NCI-H146 treated with DMSO at 0.1 percent for 48 hours (cell line): ENCODE measurements around the gene AFF2.

Experiments used
- DNase-seq: peaks from one replicate; lab custom pipeline; 2025; ENCODE audit not compliant: unreplicated experiment; lab: John Stamatoyannopoulos, UW

AFF2 gene

DNA sequence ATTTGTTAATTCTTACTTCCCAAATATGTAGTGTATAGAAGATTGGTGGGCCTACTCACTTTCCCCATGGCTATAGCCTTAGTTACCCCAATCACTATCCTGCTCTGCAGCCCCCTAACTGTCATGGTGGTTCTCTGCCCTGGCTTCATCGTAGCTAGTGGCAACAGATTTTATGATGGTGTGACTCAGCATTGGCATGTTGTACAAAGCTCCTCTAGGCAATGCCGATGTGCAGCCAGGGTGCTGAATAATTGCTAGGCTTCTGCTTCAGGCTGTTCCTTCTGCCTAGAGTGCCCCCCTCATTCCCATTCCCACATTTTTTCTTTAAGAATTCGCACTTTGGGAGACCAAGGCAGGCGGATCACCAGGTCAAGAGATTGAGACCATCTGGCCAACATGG lies 35.2 kb downstream of the AFF2 start:
- DNase-seq = no peak

- no peak for DNase-seq
Observed at GRCh38 chrX:148536961-148537360, 36.5 kb downstream of the AFF2 start.

GRCh38 chrX:148537556-148538182 lies 37.3 kb downstream of the AFF2 start:
- DNase-seq = no peak

DNA sequence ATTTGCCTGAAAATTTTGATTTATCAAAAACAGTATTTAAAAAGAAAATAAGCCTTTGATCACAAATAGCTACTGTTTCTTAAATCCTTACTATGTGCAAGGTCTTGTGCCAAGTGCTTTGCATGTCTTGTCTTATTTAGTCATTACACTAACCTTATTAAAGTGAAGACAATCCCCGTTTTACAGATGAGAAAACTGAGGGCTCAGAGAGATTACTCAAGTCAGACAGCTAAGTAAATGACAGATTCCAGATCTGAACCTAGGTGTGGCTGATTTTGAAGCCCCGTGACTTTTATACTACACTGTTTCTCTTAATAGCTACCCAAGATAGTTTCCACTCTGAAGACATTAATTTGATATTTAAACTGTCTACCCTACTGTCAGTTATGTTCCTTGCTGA lies 38.2 kb downstream of the AFF2 start:
- no peak for DNase-seq

GRCh38 chrX:148540114-148540513 lies 39.7 kb downstream of the AFF2 start:
- DNase-seq = no peak

DNA sequence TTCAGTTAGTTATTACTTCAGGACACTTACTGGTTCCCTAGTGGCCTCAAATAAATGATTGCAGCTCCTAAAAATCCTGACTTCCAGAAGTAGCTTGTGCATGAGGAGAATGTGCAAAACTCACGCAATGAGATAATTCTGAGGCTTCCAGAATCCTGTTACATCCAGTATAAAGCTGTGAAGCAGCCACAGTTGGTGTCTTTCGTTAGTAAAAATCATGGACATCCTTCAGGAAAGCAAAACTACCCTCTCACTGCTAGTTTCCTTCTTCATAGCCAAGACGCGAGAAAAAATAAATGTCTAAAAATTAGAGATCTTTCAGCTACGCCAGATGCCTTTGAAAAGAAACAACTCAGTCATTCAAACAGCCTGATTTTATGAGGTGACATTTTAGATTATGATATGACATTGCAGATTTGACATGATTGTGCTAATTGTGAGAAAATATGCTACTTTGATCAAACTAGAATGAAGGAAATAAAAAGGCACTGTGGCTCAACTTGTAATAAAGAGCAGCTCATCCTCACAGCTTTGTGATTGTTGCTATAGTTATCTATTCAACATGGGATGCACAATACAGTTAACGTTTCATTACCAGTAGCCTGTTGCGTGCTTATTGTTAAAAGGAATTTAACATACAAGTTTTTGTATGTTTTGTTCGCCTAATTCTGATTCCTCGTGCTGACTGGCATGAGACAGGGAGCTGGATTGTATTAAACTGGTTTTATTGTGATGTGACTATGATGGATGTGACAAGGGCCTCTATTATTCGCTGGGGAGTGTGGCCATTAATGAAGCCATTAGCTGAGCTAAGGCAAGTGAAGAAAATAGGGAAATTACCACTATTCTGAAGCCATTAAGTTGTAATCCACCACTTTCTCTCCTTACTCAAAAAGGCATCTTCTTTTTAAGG lies 40.5 kb downstream of the AFF2 start:
- DNase-seq = no peak

- DNase-seq = no peak
Observed at GRCh38 chrX:148541584-148541940, 41.1 kb downstream of the AFF2 start.

DNA sequence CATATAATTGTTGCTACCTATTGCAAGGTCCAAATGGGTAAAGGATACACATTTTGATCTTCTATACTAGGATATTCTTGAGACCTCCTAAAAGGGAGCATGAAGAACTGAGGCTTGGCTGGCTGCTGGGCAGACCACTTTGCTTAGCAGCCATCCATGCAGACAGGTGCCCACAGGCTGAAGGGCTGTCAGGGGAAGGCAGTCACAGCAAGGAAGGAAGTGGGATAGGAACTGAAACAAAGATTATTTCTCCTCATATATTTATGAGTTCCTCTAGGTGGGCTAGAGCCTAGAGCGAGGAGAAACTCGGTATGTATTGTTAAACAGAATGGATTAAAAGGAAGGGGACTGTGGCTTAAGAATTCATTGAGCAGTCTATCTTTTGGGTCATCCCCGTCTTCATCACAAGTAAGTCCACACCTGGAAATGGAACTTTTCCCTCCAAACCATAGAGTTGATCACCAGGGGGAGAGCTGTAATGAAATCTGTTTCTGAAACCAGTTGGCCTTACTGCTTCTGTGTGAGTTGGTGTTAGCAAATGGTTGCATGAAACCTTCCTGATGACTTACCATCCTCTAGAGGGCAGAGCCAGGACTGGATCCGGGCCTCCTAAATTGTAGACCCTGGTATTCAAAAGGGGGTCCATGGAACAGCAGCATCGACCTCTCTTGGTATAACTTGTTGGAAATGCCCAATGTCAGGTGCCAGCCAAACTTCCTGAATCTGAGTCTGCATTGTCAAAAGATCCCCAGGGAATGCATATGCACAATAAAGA lies 42.3 kb downstream of the AFF2 start:
- no peak for DNase-seq

DNA sequence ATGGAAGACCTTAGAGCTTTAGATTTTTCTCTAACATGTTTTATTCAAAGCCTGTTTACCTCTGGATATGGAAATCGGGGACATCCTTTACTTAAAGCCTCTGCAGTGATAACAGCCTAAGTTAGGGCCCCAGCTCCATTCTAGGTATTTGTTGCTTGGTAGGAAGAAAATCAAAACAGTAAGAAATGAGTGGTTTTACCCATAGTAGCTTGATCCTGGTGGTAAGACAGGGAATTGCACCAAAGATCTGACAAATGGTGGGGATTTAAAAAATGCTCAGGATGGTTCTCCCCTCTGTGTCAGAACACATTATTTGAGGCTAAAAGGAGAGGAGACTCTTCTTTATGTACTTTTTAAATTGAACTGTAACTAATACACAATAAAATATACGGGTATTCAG lies 52.4 kb downstream of the AFF2 start:
- DNase-seq = no peak

DNA sequence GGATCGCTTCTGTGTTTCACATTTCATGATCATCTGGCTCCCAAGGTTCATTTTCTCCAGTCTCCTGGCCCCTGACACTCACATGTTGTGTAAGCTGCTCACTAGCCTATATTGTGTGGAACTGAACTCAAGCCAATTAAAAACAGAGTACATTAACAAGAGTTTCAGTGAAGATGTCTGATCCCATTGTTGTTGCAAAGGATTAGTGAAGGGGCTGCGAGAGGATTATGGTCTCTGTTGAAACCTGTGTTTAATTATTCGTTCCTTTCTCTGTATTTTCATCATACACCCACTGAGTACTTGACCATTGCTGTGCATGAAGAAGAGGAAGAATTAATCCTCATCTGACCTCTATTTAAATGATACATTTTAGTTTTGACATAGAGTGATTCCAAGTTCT lies 54.7 kb downstream of the AFF2 start:
- DNase-seq = no peak

DNA sequence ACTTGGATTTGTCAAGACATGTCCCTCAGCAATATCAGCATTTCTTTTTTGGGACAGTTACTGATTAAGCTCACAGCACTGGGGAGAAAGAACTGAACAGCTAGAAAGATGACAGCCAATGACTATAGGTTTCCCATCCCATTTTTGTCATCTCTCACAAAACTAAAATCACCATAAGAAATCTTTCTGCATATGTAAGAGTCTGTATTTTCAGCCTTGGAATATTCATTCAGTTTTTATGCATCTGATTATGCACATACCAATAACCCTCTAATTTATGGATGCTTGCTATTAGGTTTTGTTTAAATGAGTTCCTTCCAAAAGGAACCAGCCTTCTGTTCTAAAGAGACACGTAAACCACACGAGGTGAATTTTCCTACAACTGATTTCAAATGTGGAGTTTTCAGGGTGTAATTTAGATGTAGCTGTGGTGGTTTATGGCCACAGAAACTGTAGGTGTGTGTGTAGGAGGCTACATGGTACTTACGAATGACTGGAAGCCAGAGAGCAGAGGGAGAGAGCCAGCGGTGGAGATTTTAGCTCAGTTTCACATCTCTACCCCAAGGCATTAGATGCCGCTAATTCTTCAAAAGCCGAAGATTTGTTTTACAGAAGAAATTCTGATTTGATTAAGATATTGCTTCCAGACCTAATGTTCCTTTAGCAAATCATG lies 55.3 kb downstream of the AFF2 start:
- DNase-seq = no peak

GRCh38 chrX:148556498-148556897 lies 56.1 kb downstream of the AFF2 start:
- DNase-seq = no peak

GRCh38 chrX:148562846-148563245 lies 62.4 kb downstream of the AFF2 start:
- no peak for DNase-seq

- no peak for DNase-seq
Observed at GRCh38 chrX:148567229-148567628, 66.8 kb downstream of the AFF2 start.

- no peak for DNase-seq
Observed at GRCh38 chrX:148567779-148568178, 67.4 kb downstream of the AFF2 start.

- no peak for DNase-seq
Observed at GRCh38 chrX:148568763-148569162, 68.3 kb downstream of the AFF2 start.

DNA sequence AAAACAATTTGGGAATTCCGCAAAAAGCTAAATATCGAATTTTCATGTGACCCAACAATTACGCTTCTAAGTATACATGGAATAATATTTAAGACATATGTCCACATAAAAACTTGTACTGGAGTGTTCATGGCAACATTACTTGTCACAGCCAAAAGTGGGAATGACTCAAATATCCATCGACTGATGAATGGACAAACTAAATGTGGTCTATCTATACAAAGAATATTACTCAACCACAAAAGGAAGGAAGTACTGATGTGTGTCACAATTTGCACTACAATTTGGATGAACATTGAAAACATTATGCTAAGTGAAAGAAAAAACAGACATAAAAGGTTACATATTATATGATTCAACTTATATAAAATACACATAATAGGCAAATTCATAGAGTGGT lies 71.9 kb downstream of the AFF2 start:
- DNase-seq = no peak

DNA sequence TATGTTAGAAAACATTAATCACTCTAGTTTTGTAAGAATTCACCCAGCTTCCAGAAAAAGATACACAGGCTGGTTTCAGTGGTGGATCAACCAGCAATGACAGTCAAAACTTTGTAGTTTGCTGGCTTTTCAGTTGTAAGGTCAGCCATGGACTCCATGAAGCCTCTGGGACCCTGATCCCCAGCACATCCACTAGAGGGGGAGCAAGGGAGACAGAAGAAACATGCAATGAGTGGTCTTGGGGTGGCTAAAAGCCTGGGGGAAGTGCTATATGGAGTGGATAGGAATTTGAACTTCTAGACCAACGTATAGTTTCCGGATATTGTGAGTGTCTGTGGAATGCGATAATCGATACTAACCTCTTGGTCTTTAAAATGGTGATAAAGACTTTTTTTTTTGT lies 72.7 kb downstream of the AFF2 start:
- DNase-seq = no peak

- DNase-seq = no peak
Observed at GRCh38 chrX:148574237-148574973, 74.0 kb downstream of the AFF2 start.

DNA sequence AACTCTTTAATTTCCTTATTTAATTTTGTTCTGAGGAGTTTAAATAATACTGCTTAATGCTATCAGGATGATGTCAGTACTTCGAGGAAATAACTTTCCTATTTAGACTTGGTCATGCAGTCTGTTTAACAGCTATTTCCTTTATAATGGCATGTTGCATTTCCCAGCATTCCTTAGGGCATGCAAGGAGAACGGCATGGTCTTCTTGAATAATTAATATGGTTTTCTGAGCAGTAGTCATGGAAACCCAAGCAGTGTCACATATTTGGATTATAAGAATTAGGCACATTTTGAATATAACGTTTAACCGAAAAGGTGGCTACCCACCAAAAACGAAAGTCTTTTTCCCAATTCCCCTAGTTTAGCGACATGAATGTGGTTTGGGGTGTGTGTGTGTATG lies 76.0 kb downstream of the AFF2 start:
- no peak for DNase-seq

DNA sequence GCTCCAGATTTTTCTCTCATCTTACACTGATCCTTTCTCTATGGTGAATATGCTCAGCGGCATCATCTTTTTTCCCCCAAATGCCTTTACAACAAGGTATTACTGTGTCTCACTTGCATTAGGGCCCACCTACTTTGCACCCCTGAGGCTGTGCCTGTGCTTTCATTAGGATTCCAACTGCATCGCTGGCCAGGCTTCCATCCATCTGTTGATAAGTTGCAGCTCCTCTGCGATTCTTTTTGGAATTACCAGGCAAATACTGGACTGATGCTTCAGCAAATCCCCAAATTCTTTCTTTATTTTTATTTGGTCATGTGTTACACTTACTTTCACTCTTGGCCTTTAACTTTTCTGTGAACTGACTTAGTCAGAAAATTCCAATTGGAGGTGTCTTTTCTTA lies 77.3 kb downstream of the AFF2 start:
- DNase-seq = no peak
